Measurements from ENCODE around the gene OSBP2. TPM values are rescaled to one million over a fixed set of nuclear protein-coding genes. Genes with fewer than 3 reads are reported as not detected.

OSBP2 gene
- total and polyA plus RNA-seq, 2 of the 13 experiments (the other 11 are each of a cell fraction or from before 2014, with no cell fraction given) = 5.0 to 7.7 TPM

GRCh38 chr22:30668386-30668710 is 26.3 kb upstream of the OSBP2 start (continued):
- TF ChIP-seq ZNF296 (CRISPR knock-in tag; conservative IDR thresholded peaks at IDR 0.05) (no peak), ZBTB10 (CRISPR knock-in tag; IDR thresholded peaks at IDR 0.05; ENCODE audit: borderline replicate concordance) (no peak), WIZ (CRISPR knock-in tag; IDR thresholded peaks at IDR 0.05) (no peak), ZNF30 (CRISPR knock-in tag; IDR thresholded peaks at IDR 0.05) (no peak), ZNF24 (IDR thresholded peaks at IDR 0.05) (no peak), RELA (CRISPR knock-in tag; IDR thresholded peaks at IDR 0.05) (no peak), THAP11 (CRISPR knock-in tag; IDR thresholded peaks at IDR 0.05) (no peak), ATF7-NPFF (CRISPR knock-in tag; IDR thresholded peaks at IDR 0.05; ENCODE audit: low read depth) (no peak), EZH2 (conservative IDR thresholded peaks at IDR 0.05; ENCODE audit: low read depth, low read length) (no peak), MEF2D (CRISPR knock-in tag; IDR thresholded peaks at IDR 0.05) (no peak), ZNF3 (CRISPR knock-in tag; IDR thresholded peaks at IDR 0.05) (no peak), SALL2 (CRISPR knock-in tag; IDR thresholded peaks at IDR 0.05) (no peak), NFATC3 (CRISPR knock-in tag; IDR thresholded peaks at IDR 0.05) (no peak), ZNF660 (CRISPR knock-in tag; IDR thresholded peaks at IDR 0.05; ENCODE audit: borderline replicate concordance, low read depth) (no peak), ZBTB1 (CRISPR knock-in tag; IDR thresholded peaks at IDR 0.05; ENCODE audit: borderline replicate concordance) (no peak)
